ENCODE data around the gene NANOS2.
"Not testable (repeated sequence)": the region's sequence is repeated elsewhere in the genome, so short reads cannot be mapped to it uniquely, and the experiment has no call there.

Gene NANOS2

GRCh38 chr19:45873219-45873772, 41.3 kb downstream of the NANOS2 start:
- no peak for DNase-seq

DNA sequence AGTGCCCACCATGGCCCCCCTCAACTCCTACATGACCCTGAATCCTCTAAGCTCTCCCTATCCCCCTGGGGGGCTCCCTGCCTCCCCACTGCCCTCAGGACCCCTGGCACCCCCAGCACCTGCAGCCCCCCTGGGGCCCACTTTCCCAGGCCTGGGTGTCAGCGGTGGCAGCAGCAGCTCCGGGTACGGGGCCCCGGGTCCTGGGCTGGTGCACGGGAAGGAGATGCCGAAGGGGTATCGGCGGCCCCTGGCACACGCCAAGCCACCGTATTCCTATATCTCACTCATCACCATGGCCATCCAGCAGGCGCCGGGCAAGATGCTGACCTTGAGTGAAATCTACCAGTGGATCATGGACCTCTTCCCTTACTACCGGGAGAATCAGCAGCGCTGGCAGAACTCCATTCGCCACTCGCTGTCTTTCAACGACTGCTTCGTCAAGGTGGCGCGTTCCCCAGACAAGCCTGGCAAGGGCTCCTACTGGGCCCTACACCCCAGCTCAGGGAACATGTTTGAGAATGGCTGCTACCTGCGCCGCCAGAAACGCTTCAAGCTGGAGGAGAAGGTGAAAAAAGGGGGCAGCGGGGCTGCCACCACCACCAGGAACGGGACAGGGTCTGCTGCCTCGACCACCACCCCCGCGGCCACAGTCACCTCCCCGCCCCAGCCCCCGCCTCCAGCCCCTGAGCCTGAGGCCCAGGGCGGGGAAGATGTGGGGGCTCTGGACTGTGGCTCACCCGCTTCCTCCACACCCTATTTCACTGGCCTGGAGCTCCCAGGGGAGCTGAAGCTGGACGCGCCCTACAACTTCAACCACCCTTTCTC, 42.3 kb downstream of the NANOS2 start:
- DNase-seq, result no peak

DNA sequence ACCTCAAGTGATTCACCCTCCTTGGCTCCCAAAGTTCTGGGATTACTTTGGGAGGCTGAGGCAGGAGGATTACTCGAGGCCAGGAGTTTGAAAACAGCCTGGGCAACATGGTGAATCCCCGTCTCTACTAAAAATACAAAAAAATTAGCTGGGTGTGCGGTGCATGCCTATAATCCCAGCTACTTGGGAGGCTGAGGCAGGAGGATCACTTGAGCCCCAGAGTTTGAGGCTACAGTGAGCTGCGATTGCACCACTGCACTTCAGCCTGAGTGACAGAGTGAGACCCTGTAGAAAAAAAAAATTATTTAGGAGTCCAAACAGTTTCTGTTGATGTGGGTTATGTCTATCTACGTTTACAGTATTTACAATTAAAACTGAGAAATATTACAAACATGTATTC, 43.8 kb downstream of the NANOS2 start:
- no peak for DNase-seq

DNA sequence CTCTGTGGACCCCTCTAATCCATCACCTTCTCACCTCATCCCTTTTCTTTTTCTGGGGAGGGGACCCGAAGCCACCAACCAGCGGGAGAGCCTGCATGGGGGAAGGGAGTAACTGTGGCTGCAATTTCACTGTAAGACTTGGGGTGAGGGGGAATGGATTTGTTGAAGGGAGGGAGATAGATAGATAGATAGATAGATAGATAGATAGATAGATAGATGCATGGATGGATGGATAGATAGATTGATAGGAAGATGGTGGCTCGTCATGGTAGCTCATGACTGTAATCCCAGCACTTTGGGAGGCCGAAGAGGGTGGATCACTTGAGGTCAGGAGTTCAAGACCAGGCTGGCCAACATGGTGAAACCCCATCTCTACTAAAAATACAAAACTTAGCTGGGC, 47.3 kb downstream of the NANOS2 start:
- not testable (repeated sequence) for DNase-seq

DNA sequence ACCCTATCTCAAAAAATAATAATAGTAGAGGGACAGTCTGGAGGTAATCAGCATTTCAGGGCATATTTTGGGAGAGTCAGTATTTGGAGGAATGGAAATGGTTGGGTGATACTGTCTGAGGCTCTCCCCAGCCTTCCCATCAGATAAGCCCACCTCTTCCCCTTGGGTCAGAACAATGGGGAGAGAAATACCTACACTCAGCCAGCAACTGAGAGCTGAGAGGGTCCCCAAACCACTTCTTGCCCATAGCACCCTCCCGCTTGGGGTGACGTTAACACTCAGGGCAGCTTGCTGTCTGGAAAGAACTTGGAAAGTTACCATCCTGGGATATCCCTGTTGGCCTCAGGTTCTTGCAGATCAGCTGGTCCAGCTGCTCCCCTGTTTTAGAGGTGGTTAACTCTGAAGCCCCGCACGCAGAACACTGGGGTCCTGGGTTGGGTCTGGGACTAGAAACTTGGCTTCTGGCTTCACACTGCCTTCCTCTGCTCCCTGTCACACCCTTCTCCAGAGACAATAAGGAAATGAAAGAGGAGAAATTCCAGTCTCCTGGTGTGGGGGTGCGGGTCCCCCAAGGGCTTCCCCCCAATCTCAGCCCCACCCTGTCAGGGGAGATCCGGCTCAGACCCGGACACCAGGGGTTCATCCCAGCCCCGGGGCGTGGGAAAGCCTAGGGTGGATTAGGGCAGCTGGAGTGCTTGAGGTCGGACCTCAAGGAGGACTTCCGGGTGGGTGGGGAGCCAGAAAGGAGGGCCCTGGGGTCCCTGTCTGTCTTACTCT, 48.0 kb downstream of the NANOS2 start:
- no peak for DNase-seq

DNA sequence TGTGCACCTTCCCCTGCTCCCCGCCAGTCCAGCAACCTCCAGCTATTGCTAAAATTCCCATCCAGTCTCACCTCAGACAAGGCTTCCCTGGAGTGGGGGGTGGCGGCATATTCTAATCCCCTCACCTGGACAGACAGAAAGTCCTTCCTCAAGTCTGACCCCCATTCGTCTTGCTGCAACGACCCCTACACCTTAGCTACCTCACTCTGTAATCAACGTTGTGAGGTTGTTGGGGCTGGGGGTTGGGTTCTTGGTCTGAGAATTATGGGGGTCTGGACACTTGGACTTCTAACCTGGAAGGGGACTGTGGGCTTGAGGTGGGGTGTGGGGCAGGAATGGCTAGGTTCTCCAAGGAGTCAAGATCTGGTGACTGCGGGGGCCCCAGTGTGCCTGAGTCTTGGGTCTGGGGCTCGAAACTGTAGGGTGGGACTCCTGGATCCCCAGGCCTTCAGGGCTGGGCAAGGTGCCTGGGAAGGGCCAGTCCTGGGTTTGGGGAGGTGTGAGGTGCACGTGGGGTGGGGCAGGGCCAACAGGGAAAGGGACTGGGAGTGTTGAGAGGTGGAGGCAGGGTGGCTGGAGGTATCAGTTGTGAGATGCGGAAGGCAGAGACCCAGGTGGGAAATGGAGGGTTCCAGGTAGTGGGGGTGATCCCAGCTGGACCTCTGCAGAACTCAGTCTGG, 49.2 kb downstream of the NANOS2 start:
- DNase-seq, result no peak

DNA sequence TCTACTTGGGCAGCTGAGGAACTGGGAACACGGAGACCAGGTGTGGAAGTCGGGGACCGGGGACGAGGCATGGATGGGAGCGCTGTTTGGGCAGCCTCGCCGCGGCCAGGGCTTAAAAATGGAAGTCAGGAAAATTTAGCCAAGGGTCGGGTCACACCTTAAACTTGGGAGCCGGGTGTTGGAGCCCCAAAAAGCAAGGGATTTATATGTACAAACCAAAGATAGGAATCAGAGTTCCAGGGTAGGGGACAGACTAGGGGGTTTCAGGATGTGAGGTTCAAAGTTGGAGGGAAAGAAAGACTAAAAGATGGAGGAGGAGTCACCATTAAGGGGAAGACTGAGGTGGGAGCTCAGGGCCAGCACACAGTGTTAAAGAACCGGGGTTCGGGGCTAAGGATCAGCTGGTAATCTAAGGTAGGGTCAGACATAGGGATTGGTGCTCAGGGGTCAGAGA, 49.9 kb downstream of the NANOS2 start:
- DNase-seq, result no peak

DNA sequence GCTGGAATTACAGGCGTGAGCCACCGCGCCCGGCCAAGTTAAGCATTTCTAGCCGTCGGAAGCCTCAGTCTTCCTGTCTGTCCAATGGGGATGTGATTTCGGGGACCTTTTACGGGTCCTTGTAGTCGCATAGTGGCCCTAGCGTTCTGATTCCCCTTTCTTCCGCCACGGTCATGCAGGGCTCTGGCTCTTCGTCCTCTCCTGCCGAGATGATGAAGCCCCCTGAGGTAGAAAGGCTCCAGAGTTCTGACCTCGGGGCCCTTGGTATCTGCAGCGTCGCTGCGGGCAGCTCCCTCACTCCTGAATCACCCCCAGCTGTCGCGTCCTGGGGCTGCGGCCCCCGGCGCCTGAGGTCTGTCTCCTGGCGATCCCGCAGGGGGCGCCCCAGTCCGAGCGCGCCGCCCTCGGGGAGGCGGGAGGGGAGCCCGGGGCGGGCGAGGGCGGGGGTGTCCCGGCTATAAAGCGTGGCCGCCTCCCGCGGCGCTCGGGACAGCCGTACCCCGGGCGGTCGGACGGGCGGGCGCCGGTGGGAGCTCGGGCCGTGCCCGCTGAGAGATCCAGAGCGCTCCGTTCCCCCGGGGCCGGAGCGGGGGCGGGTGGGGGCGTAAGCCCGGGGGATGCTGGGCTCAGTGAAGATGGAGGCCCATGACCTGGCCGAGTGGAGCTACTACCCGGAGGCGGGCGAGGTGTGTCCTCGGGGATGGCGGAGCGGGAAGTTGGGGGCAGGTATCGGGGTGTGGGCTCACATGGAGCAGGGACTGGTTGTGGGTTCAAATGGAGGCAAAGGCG, 50.5 kb downstream of the NANOS2 start, which contains the start of gene FOXA3:
FOXA3 (plus strand) TSS at position 487 of the 789 bp plus-strand sequence; CDS start at position 618, 131 bp downstream.
- DNase-seq, result peak; percentile 64 to 68

GRCh38 chr19:45863335-45863839, 51.2 kb downstream of the NANOS2 start:
- DNase-seq, result no peak
